Adrenal gland (tissue), 12 donors: Measurements from ENCODE around the gene PLCG2. TPM values are rescaled to one million over a fixed set of nuclear protein-coding genes. Genes with fewer than 3 reads are reported as not detected.

Experiments used
- DNase-seq, 7 donors: peaks; one replicate each; pipeline ENCODE4 v3.0.0-alpha.2; 2019 to 2020
- H3K27ac ChIP-seq, 5 donors: fragments of 200-600 bp; sonication (generic) in 4 of 5; 1 replicate in 3 of 5; 2 replicates in 2 of 5; pipeline versions ENCODE4 v1.5.1 to v1.8.0; 2016 to 2020; ENCODE audit warnings: mild to moderate bottlenecking in 1 of 5
- H3K27me3 ChIP-seq: fragments of 200-600 bp; 2 replicates; pipeline ENCODE4 v1.8.0; 2021
- H3K36me3 ChIP-seq, 2 donors: fragments of 200-600 bp; replicated peaks in 1 of 2; 1 replicate in 1 of 2; 2 replicates in 1 of 2; pipeline versions ENCODE4 v1.5.1 to v1.8.0; 2018 to 2022
- H3K4me1 ChIP-seq, 2 donors: fragments of 200-600 bp; replicated peaks in 1 of 2; 1 replicate in 1 of 2; 2 replicates in 1 of 2; pipeline versions ENCODE4 v1.5.1 to v1.8.0; 2018 to 2021
- H3K4me3 ChIP-seq, 4 donors: fragments of 200-600 bp; sonication (generic) in 3 of 4; one replicate each; pipeline ENCODE4 v1.5.1; 2016 to 2018
- H3K9me3 ChIP-seq, 3 donors: fragments of 200-600 bp; sonication (generic) in 1 of 3; replicated peaks in 1 of 3; 1 replicate in 2 of 3; 2 replicates in 1 of 3; pipeline versions ENCODE4 v1.5.1 to v1.8.0; 2016 to 2021
- POLR2A ChIP-seq, 2 donors: fragments of 450-650 bp; IDR thresholded peaks; one replicate each; pipeline ENCODE4 v1.6.1; 2017; ENCODE audit warnings: antibody characterized with exemption in 2 of 2, mild to moderate bottlenecking in 2 of 2, moderate library complexity in 1 of 2
- WGBS, 4 donors: extraction: QIAGEN DNeasy Blood & Tissue Kit in 2 of 4; methylation state at CpG; one replicate each; pipeline versions ENCODE4 v1.1.5 to v1.1.7; 2013 to 2017; 5-methylcytosine and 5-hydroxymethylcytosine counted together
- intact Hi-C, 2 donors: fragments of 100-400 bp; cut with DNase I; formaldehyde crosslinking; loops; one replicate each; pipeline versions ENCODE4 v1.14.1 to v1.15.0; 2022 to 2023
- polyA plus RNA-seq, 3 donors: library from polyadenylated mRNA; stranded (reverse); fragments of 200-250 nt in 2 of 3; fragments of 350-450 nt in 1 of 3; fragmentation: Illumina TruSeq in 1 of 3; extraction: RNeasy Lipid Tissue Mini Kit (QIAGEN cat#74804) in 1 of 3; gene quantifications; one replicate each; pipeline ENCODE4 v1.2.3, GENCODE V29; 2013 to 2014
- total RNA-seq, 9 donors: library from RNA; depleted of rRNA in 4 of 9; stranded (reverse); fragments of >200 nt in 4 of 9; fragments of 120-200 nt in 1 of 9; fragmentation: NEBNext Ultra II Directional in 1 of 9; extraction: Animal tissue kit (Norgen Biotek cat#: 25700) in 1 of 9; gene quantifications; one replicate each; pipeline versions ENCODE4 v1.1.0 to v1.2.4, GENCODE V29; 2013 to 2023
- TF ChIP-seq, protein P1 (sequence below), 6 experiments: fragments of 450-650 bp in 4 of 6; fragments of 200-600 bp in 2 of 6; sonication (generic) in 1 of 6; IDR thresholded peaks; 1 replicate in 5 of 6; 2 replicates in 1 of 6; pipeline versions ENCODE4 v1.5.1 to v1.8.0; 2016 to 2021; ENCODE audit warnings: antibody characterized with exemption in 6 of 6, mild to moderate bottlenecking in 2 of 6, moderate library complexity in 1 of 6
- donor health status: healthy with polysubstance abuse.
- donor health status: Bipolar disorder and iron deficiency.
- donor health status: DM: yes; HTN: yes; CAD: no.
- donor health status: DM: no; HTN: no; CAD: no.
- donor health status: DM: no; HTN: no; CAD: no.
- donor health status: DM: yes; HTN: yes; CAD: no.

PLCG2 gene
- total and polyA plus RNA-seq, 12 donors, result 4.8 to 47.6 (median 10.9) TPM

DNA sequence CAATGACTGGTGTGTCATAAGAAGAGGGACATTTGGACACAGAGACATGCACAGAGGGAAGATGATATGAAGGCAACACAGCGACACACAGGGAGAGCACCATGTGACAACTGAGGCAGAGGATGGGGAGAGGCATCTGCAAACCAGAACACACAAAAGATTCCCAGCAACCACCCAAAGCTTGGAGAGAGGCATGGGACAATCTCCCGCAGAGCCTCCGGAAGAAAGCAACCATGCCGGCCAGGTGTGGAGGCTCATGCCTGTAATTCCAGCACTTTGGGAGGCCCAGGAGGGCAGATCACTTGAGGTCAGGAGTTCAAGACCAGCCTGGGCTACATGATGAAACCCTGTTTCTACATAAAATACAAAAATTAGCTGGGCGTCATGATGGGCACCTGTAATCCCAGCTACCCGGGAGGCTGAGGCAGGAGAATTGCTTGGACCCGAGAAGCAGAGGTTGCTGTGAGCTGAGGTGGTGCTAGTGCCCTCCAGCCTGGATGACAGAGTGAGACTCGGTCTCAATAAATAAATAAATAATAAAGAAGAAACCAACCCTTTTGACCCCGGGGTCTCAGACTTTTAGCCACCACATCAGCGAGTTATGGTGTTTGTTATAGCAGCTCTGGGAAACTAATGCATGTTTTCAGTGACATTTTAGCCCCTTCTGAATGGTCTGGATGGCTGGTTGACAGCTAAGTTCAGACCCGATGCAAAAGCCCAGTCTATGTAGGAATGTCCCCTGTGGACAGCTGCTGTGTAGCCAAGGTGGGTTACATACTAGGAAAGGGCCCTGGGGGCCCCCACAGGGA, 13.8 kb upstream of the PLCG2 start:
- Histone ChIP-seq H3K4me3 (no peak overlapping the region), H3K4me1 (no peaks in the 10 kb centered on the region), H3K9me3 (no peaks in the 10 kb centered on the region), H3K36me3 (no peaks in the 10 kb centered on the region), H3K27ac (no peak overlapping the region), H3K27me3 (no peaks in the 10 kb centered on the region)
- 86 to 90% (median 88%) methylated on average over 11 of the region's 11 CpGs for WGBS, 4 donors
- TF ChIP-seq, protein P1, sequence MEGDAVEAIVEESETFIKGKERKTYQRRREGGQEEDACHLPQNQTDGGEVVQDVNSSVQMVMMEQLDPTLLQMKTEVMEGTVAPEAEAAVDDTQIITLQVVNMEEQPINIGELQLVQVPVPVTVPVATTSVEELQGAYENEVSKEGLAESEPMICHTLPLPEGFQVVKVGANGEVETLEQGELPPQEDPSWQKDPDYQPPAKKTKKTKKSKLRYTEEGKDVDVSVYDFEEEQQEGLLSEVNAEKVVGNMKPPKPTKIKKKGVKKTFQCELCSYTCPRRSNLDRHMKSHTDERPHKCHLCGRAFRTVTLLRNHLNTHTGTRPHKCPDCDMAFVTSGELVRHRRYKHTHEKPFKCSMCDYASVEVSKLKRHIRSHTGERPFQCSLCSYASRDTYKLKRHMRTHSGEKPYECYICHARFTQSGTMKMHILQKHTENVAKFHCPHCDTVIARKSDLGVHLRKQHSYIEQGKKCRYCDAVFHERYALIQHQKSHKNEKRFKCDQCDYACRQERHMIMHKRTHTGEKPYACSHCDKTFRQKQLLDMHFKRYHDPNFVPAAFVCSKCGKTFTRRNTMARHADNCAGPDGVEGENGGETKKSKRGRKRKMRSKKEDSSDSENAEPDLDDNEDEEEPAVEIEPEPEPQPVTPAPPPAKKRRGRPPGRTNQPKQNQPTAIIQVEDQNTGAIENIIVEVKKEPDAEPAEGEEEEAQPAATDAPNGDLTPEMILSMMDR (IDR thresholded peaks at IDR 0.05), result no peak
- TF ChIP-seq POLR2A (IDR thresholded peaks at IDR 0.05), result no peak
- intact Hi-C loops, result no loop called here
- no peak for DNase-seq

DNA sequence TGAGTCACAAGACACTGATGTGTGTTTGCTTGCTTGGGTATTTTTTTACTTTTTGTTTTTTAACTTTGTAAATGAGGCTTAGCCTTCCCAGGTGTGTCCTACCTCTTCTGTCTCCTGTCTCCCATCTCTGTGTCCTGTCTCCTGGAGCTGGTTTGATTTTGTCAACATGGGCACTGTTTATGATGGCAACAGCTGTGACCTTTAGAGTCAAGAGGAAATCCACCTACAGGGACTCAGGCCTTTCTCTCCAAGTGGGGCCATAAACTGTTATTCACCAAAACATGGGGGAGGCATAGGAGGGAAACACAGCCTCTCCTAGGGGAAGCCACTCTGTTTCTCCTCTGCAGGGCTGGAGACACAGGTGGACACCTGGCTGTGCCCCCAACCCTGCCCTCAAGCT, 13.1 kb upstream of the PLCG2 start:
- TF ChIP-seq POLR2A (IDR thresholded peaks at IDR 0.05), result no peak
- TF ChIP-seq, protein P1 (IDR thresholded peaks at IDR 0.05), result no peak
- Histone ChIP-seq H3K4me1 (no peaks in the 10 kb centered on the region), H3K4me3 (no peak overlapping the region), H3K27me3 (no peaks in the 10 kb centered on the region), H3K27ac (no peak overlapping the region), H3K36me3 (no peaks in the 10 kb centered on the region), H3K9me3 (no peaks in the 10 kb centered on the region)
- DNase-seq, result no peak
- intact Hi-C loops, result no loop called here

DNA sequence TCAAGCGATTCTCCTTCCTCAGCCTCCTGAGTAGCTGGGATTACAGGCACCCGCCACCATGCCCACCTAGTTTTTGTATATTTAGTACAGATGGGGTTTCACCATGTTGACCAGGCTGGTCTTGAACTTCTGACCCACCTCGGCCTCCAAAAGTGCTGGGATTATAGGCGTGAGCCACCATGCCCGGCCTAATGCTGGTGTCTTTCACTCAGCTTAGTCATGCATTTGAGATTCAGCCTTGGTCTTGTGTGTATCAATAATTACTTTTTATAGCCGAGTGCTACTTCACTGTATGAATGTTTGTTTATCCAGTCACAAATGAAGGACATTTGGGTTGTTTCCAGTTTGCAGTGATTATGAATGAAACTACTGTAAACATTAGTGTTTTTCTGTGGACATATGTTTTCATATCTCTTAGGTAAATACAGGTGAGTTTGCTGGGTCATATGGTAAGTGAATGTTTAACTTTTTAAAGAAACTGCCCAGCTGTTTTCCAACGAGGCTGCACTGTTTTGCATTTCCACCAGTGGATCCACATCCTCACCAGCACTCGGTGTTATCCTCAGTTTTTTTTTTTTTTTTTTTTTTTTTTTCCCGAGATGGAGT, 11.0 kb upstream of the PLCG2 start:
- H3K4me1 ChIP-seq, result no peaks in the 10 kb centered on the region
- no peak overlapping the region for H3K27ac ChIP-seq
- H3K9me3 ChIP-seq, result no peaks in the 10 kb centered on the region
- no peaks in the 10 kb centered on the region for H3K27me3 ChIP-seq
- no peaks in the 10 kb centered on the region for H3K36me3 ChIP-seq
- TF ChIP-seq, protein P1 (IDR thresholded peaks at IDR 0.05), result no peak
- no peak for TF ChIP-seq POLR2A (IDR thresholded peaks at IDR 0.05)
- intact Hi-C loops, result no loop called here
- 59 to 68% (median 67%) methylated on average over 8 to 9 of the region's 9 CpGs for WGBS, 4 donors
- DNase-seq, result no peak
- no peak overlapping the region for H3K4me3 ChIP-seq

DNA sequence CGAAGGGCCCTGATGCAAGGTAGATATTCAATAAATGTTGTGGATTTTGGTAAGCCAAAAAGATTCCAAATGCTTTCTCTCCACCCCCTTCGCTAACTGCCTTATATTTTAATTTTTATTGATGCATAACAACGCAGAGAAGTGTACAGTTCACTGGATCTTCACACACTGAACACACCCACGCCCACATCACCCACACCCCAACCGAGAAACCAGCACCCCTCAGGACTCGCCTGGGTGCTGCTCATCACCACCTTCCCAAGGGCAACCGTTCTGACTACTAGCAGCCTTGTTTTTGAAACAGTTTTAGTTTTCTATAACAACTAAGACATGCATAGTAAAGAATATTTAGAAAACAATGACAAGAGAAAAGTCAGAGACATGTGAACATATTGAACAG, 9.1 kb upstream of the PLCG2 start:
- DNase-seq, result no peak
- Histone ChIP-seq H3K4me1 (no peaks in the 10 kb centered on the region), H3K4me3 (no peak overlapping the region), H3K27me3 (no peaks in the 10 kb centered on the region), H3K36me3 (no peaks in the 10 kb centered on the region), H3K27ac (no peak overlapping the region), H3K9me3 (no peaks in the 10 kb centered on the region)
- TF ChIP-seq POLR2A (IDR thresholded peaks at IDR 0.05), result no peak
- TF ChIP-seq, protein P1 (IDR thresholded peaks at IDR 0.05), result no peak
- intact Hi-C loops, result no loop called here
- 79 to 91% (median 83%) methylated on average over 7 of the region's 7 CpGs for WGBS, 4 donors
